HG02642 (cell line): ENCODE results near the gene TSPEAR.

Experiments
- ATAC-seq: cut with Tn5 transposase; IDR thresholded peaks from one replicate; pipeline ENCODE4 v1.9.1; 2021; ENCODE audit warnings: mild to moderate bottlenecking; ENCODE audit not compliant: unreplicated experiment, poor library complexity

Gene TSPEAR

DNA sequence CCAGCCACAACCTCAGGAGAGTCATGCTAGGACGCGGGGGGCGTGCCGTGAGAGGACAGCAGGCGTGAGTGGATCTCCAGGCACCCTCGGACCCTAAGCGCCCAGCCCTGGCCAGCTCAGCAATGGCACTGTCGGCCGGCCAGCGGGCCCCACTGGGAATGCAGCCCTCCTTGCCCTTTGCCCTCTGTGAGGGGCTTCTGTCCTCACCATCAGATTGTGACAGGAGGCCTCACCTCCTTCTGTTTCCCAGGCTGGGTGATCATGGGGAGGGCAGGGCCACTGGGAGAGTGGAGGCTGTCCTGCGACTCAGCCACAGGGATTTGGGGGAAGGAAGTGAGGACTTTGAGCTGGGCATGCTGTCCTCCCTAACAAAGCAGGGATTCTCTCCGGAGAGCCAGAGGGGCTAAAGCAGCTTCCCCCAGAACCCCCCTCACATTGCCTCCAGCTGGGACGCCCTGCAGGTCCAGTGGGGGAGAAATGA, 262.7 kb downstream of the TSPEAR start:
- no peak for ATAC-seq
